ENCODE results near the gene SYTL4.

- TF ChIP-seq, protein P1, sequence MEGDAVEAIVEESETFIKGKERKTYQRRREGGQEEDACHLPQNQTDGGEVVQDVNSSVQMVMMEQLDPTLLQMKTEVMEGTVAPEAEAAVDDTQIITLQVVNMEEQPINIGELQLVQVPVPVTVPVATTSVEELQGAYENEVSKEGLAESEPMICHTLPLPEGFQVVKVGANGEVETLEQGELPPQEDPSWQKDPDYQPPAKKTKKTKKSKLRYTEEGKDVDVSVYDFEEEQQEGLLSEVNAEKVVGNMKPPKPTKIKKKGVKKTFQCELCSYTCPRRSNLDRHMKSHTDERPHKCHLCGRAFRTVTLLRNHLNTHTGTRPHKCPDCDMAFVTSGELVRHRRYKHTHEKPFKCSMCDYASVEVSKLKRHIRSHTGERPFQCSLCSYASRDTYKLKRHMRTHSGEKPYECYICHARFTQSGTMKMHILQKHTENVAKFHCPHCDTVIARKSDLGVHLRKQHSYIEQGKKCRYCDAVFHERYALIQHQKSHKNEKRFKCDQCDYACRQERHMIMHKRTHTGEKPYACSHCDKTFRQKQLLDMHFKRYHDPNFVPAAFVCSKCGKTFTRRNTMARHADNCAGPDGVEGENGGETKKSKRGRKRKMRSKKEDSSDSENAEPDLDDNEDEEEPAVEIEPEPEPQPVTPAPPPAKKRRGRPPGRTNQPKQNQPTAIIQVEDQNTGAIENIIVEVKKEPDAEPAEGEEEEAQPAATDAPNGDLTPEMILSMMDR (IDR thresholded peaks at IDR 0.05), result no peak
- no peak for TF ChIP-seq POLR2A (IDR thresholded peaks at IDR 0.05)
Observed at GRCh38 chrX:100747090-100747489, 15.2 kb upstream of the SYTL4 start.

All from esophagus squamous epithelium (tissue), 4 donors.